Lower lobe of right lung (tissue), 2 donors: ENCODE data around the gene LRP1B. TPM values are rescaled to one million over a fixed set of nuclear protein-coding genes. Genes with fewer than 3 reads are reported as not detected.

ENCODE experiments used
- ATAC-seq, 2 donors: fragments of 200-7000 bp; cut with Tn5 transposase; one replicate each; pipeline ENCODE4 v1.9.1; 2020 to 2022; ENCODE audit warnings: mild to moderate bottlenecking in 2 of 2, moderate library complexity in 2 of 2
- DNase-seq: peaks from one replicate; pipeline ENCODE4 v3.0.0-alpha.2; 2020
- H3K27ac ChIP-seq: fragments of 200-600 bp; one replicate; pipeline ENCODE4 v1.8.0; 2022
- H3K27me3 ChIP-seq: fragments of 200-600 bp; one replicate; pipeline ENCODE4 v1.8.0; 2022; ENCODE audit warnings: low read depth
- H3K36me3 ChIP-seq: fragments of 200-600 bp; one replicate; pipeline ENCODE4 v1.8.0; 2022; ENCODE audit warnings: mild to moderate bottlenecking
- H3K4me1 ChIP-seq: fragments of 200-600 bp; one replicate; pipeline ENCODE4 v1.8.0; 2022
- H3K4me3 ChIP-seq: fragments of 200-600 bp; one replicate; pipeline ENCODE4 v1.8.0; 2022; ENCODE audit warnings: mild to moderate bottlenecking
- H3K9me3 ChIP-seq: fragments of 200-600 bp; one replicate; pipeline ENCODE4 v1.8.0; 2022
- intact Hi-C: fragments of 100-400 bp; cut with DNase I; formaldehyde crosslinking; loops from one replicate; pipeline ENCODE4 v1.11.0; 2022
- total RNA-seq: library from RNA; stranded (reverse); fragmentation: NEBNext Ultra II Directional; extraction: Animal tissue kit (Norgen Biotek cat#: 25700); gene quantifications from one replicate; pipeline ENCODE4 v1.2.1, GENCODE V29; 2021
- TF ChIP-seq, protein P1 (sequence below): fragments of 200-600 bp; IDR thresholded peaks from one replicate; pipeline ENCODE4 v1.8.0; 2022; ENCODE audit warnings: antibody characterized with exemption, mild to moderate bottlenecking
- donor health status: DM: no; HTN: yes; CAD: no; lungs with severe emphysema.

Gene LRP1B
- total RNA-seq, 1 donor from 2014 or later: 0.09 TPM

- TF ChIP-seq, protein P1, sequence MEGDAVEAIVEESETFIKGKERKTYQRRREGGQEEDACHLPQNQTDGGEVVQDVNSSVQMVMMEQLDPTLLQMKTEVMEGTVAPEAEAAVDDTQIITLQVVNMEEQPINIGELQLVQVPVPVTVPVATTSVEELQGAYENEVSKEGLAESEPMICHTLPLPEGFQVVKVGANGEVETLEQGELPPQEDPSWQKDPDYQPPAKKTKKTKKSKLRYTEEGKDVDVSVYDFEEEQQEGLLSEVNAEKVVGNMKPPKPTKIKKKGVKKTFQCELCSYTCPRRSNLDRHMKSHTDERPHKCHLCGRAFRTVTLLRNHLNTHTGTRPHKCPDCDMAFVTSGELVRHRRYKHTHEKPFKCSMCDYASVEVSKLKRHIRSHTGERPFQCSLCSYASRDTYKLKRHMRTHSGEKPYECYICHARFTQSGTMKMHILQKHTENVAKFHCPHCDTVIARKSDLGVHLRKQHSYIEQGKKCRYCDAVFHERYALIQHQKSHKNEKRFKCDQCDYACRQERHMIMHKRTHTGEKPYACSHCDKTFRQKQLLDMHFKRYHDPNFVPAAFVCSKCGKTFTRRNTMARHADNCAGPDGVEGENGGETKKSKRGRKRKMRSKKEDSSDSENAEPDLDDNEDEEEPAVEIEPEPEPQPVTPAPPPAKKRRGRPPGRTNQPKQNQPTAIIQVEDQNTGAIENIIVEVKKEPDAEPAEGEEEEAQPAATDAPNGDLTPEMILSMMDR: no peak
- Histone ChIP-seq H3K4me3 (no peak overlapping the region), H3K27me3 (no peaks in the 10 kb centered on the region), H3K4me1 (no peaks in the 10 kb centered on the region), H3K9me3 (no peaks in the 10 kb centered on the region), H3K27ac (no peak overlapping the region), H3K36me3 (no peaks in the 10 kb centered on the region)
- ATAC-seq: no peak
- intact Hi-C loops: no loop called here
- DNase-seq: no peak
Observed at GRCh38 chr2:141508086-141508752, 622.6 kb downstream of the LRP1B start.

DNA sequence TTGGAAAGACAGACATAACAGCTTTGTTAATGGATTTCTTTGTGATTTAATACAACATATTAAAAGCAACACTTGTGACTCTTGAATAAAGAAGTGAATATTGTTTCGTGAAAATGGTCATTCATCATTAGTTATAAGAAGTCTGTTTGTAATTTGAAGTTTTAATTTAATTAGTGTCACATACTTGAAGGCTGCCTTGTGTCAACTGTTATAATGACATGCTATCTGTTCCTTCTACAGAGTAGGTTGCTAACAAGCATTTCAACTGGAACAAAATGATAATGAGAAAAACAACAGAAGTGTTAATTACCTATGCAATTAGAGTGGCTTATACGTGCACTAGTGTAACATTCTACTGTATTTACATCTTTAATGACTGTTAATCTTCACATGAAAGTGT is 624.7 kb downstream of the LRP1B start:
- intact Hi-C loops: no loop called here
- Histone ChIP-seq H3K36me3 (no peaks in the 10 kb centered on the region), H3K27ac (no peak overlapping the region), H3K4me1 (no peaks in the 10 kb centered on the region), H3K4me3 (no peak overlapping the region), H3K9me3 (no peaks in the 10 kb centered on the region), H3K27me3 (no peaks in the 10 kb centered on the region)
- DNase-seq (no peak), ATAC-seq (no peak)
- TF ChIP-seq, protein P1: no peak

DNA sequence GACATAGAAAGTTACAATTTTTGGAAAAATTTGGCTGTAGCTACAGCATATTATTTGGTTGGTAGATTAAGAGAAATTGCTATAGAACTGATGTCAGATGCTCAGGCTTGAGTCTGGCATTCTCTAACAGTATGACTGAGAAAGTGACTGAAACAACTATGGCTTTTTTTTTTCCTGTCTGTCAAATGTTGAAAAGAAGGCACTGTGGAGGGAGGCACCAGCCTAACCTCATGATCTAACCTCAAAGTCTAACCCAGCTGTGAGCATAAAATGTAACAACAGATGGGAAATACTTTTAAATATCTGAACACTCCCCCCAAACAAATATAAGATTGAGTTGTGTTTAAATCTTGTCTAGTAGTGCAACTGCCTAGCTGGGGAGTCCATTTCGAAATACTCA is 629.1 kb downstream of the LRP1B start:
- H3K9me3 ChIP-seq: no peaks in the 10 kb centered on the region
- TF ChIP-seq, protein P1: no peak
- intact Hi-C loops: no loop called here
- H3K4me1 ChIP-seq: no peaks in the 10 kb centered on the region
- DNase-seq: no peak
- no peak for ATAC-seq
- H3K27ac ChIP-seq: no peak overlapping the region
- no peak overlapping the region for H3K4me3 ChIP-seq
- H3K27me3 ChIP-seq: no peaks in the 10 kb centered on the region
- H3K36me3 ChIP-seq: no peaks in the 10 kb centered on the region

GRCh38 chr2:141499123-141499522 is 631.7 kb downstream of the LRP1B start:
- H3K4me1 ChIP-seq: no peaks in the 10 kb centered on the region
- no peak overlapping the region for H3K4me3 ChIP-seq
- no peaks in the 10 kb centered on the region for H3K9me3 ChIP-seq
- DNase-seq (no peak), ATAC-seq (no peak)
- H3K36me3 ChIP-seq: no peaks in the 10 kb centered on the region
- TF ChIP-seq, protein P1: no peak
- H3K27me3 ChIP-seq: no peaks in the 10 kb centered on the region
- intact Hi-C loops: no loop called here
- H3K27ac ChIP-seq: no peak overlapping the region

DNA sequence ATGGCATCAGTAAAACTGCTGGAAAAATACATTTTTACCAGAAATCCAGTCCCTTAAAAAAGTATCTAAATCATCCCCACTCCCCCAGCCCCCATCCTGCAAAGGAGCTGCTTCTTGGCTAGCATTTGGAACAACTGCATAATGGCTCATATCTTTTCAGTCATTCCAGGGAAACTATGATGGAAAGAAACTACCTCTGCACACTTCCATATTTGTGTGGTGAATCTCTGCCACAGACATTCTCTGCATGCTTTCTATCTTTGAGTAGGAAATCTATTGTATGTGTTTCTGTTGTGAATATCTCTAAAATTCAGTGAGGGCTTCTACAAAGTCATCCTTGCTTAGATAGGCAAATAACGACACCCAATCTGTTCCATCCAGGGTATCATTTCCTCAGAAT is 632.3 kb downstream of the LRP1B start:
- DNase-seq (no peak), ATAC-seq (no peak)
- Histone ChIP-seq H3K36me3 (no peaks in the 10 kb centered on the region), H3K27ac (no peak overlapping the region), H3K9me3 (no peaks in the 10 kb centered on the region), H3K4me1 (no peaks in the 10 kb centered on the region), H3K4me3 (no peak overlapping the region), H3K27me3 (no peaks in the 10 kb centered on the region)
- intact Hi-C loops: no loop called here
- TF ChIP-seq, protein P1: no peak
